ENCODE measurements around the gene TOMM6. TPM values are rescaled to one million over a fixed set of nuclear protein-coding genes. Genes with fewer than 3 reads are reported as not detected.

The TOMM6 gene
- total RNA-seq, 1 experiment from 2014 or later = 239 TPM

DNA sequence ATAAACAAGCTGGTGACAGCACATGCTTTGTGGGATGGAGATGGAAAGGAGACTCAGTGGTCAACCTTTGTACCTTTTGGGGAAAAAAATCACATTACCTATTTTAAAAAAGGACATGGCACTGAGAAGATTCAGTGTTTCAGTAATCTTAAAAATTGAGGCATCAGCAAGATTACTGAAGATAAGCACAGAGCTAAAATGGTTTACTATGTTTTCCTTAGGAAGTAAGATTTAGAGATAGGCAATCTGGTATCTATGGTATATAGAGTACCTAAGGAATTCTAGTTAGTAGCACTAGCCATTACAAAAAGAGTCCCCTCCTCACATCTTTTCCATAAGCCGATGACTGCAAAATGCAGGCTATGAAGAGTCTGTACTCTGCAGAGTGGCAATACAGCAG is 35.7 kb downstream of the TOMM6 start:
- Histone ChIP-seq H3K79me2 (ENCODE audit: insufficient read depth, low read length) (no peaks in the 10 kb centered on the region), H3K4ac (ENCODE audit: low read depth, low read length) (no peak overlapping the region), H3K27ac (ENCODE audit: insufficient read length, low read depth, low read length) (no peak overlapping the region), H3K56ac (ENCODE audit: insufficient read length, low read depth, low read length) (no peak overlapping the region), H3K9me3 (ENCODE audit: control insufficient read depth, low read depth, low read length) (no peaks in the 10 kb centered on the region), H4K5ac (ENCODE audit: insufficient read length, low read depth, low read length) (no peak overlapping the region), H3T11ph (ENCODE audit: low read length) (no peak overlapping the region), H3K79me1 (ENCODE audit: insufficient read depth, low read depth, low read length, poor library complexity, severe bottlenecking) (no peaks in the 10 kb centered on the region), H2BK12ac (ENCODE audit: insufficient read length, low read depth, low read length) (no peak overlapping the region), H2BK15ac (ENCODE audit: low read depth, low read length) (no peak overlapping the region), H3K4me2 (ENCODE audit: insufficient read depth, insufficient read length, low read length) (no peak overlapping the region), H3K27me3 (ENCODE audit: insufficient read depth, low read length) (no peaks in the 10 kb centered on the region), H2AFZ (ENCODE audit: low read length) (no peak overlapping the region), H3K23me2 (ENCODE audit: insufficient read length, low read depth, low read length, poor library complexity, severe bottlenecking) (no peaks in the 10 kb centered on the region), H3K23ac (ENCODE audit: insufficient read length, low read depth, low read length) (no peak overlapping the region), H4K8ac (replicated peaks; ENCODE audit: insufficient read length, low read depth, low read length) (no peak overlapping the region), H3K14ac (ENCODE audit: insufficient read depth, low read length) (no peak overlapping the region), H2AK5ac (ENCODE audit: insufficient read length, low read length) (no peak overlapping the region), H4K91ac (ENCODE audit: insufficient read length, low read depth, low read length) (no peak overlapping the region), H2BK5ac (ENCODE audit: insufficient read length, low read length) (no peak overlapping the region), H2BK120ac (ENCODE audit: low read depth, low read length, poor library complexity, severe bottlenecking) (no peak overlapping the region), H3K18ac (ENCODE audit: insufficient read length, low read depth, low read length) (no peak overlapping the region), H3K9ac (ENCODE audit: extremely low read depth, insufficient read length, low read length) (no peak overlapping the region), H4K20me1 (ENCODE audit: control insufficient read depth, insufficient read depth, insufficient read length) (no peaks in the 10 kb centered on the region), H3K4me1 (ENCODE audit: insufficient read depth, low read length) (no peaks in the 10 kb centered on the region), H2BK20ac (ENCODE audit: low read depth, low read length, poor library complexity, severe bottlenecking) (no peak overlapping the region)
- H3K27me3 Mint-ChIP-seq (ENCODE audit: low read depth) = no peaks in the 10 kb centered on the region
- peaks cover 0 to 2% of the 10 kb centered on the region in 2 experiments; a peak in 1 of 4 replicates for H3K4me1 Mint-ChIP-seq
- no peak overlapping the region for H3K4me3 Mint-ChIP-seq
- H3K36me3 Mint-ChIP-seq (ENCODE audit: insufficient read depth in 1 of 3, low read depth in 3 of 3) = peaks cover 0 to 2% (median 0%) of the 10 kb centered on the region in 3 experiments; a peak in 1 of 7 replicates
- TF ChIP-seq, protein P1, sequence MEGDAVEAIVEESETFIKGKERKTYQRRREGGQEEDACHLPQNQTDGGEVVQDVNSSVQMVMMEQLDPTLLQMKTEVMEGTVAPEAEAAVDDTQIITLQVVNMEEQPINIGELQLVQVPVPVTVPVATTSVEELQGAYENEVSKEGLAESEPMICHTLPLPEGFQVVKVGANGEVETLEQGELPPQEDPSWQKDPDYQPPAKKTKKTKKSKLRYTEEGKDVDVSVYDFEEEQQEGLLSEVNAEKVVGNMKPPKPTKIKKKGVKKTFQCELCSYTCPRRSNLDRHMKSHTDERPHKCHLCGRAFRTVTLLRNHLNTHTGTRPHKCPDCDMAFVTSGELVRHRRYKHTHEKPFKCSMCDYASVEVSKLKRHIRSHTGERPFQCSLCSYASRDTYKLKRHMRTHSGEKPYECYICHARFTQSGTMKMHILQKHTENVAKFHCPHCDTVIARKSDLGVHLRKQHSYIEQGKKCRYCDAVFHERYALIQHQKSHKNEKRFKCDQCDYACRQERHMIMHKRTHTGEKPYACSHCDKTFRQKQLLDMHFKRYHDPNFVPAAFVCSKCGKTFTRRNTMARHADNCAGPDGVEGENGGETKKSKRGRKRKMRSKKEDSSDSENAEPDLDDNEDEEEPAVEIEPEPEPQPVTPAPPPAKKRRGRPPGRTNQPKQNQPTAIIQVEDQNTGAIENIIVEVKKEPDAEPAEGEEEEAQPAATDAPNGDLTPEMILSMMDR (conservative IDR thresholded peaks at IDR 0.05) = no peak
- 0 out of 7 replicates have a peak overlapping the region, but pooled peaks of 1 of the 3 experiments have one; percentile 61 for H3K27ac Mint-ChIP-seq
- WGBS (ENCODE audit: extremely low coverage, insufficient read length, low lambda C conversion rate) = no CpG with 5 or more reads among the region's 1 CpG
- no peak for DNase-seq
- no peaks in the 10 kb centered on the region for H3K9me3 Mint-ChIP-seq
